ENCODE data around the gene SLC26A1. TPM values are rescaled to one million over a fixed set of nuclear protein-coding genes. Genes with fewer than 3 reads are reported as not detected.

SLC26A1 gene
- total RNA-seq, 1 experiment from 2014 or later = 0.22 TPM

DNA sequence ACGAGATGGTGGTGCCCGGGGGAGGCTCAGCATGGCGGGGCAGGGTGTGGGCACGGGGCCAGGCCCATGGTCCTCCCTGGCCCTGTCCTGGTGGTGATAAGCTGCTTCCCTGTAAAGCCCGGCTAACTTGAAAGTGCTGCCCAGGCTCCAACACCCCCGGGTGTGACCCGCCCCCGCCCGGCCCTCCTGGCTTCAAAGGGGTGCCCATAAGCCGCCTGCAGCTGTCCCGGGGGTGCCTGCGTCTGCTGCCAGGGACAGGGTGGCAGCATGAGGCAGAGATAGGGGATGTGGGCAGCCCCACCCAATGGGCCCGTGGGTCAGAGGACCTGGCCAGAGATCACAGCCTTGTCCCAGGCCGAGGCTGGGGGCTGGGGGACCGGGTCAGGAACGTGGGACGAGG is 36.3 kb upstream of the SLC26A1 start:
- ChIA-PET RAD21 (ENCODE audit: low non-redundant PET in 1 of 2, low total read pairs in 2 of 2, uncharacterized antibody in 2 of 2, unreplicated experiment in 2 of 2) (no interaction called here), POLR2A (no interaction called here), CTCF (no interaction called here)
- ATAC-seq (no peak; the same call in 1 of the 2 replicates), DNase-seq (ENCODE audit: low read depth, low spot score) (no peak)
- Histone ChIP-seq H3K27me3 (ENCODE audit: insufficient read depth, low read length) (no peaks in the 10 kb centered on the region), H3K4me2 (ENCODE audit: low read length) (no peak overlapping the region), H3K4me3 (replicated peaks in 1 of 2; ENCODE audit: low read depth in 1 of 2, low read length in 2 of 2) (no peak overlapping the region), H3K9me3 (ENCODE audit: control insufficient read depth in 1 of 2, insufficient read depth in 1 of 2, low read depth in 1 of 2, low read length in 2 of 2) (no peaks in the 10 kb centered on the region), H3K36me3 (ENCODE audit: control insufficient read depth in 1 of 2, insufficient read depth in 2 of 2, low read length in 2 of 2) (peaks cover 8 to 11% of the 10 kb centered on the region in 2 experiments; a peak in 3 of 4 replicates), H2AFZ (ENCODE audit: low read depth, low read length, poor library complexity, severe bottlenecking) (no peak overlapping the region), H3K27ac (ENCODE audit: low read depth, low read length) (no peak overlapping the region), H4K20me1 (ENCODE audit: insufficient read depth) (no peaks in the 10 kb centered on the region), H3K79me2 (ENCODE audit: insufficient read depth, low read length) (no peaks in the 10 kb centered on the region), H3K9ac (ENCODE audit: low read length) (no peak overlapping the region; the same call in 1 of the 2 replicates), H3K9me2 (ENCODE audit: insufficient read depth) (no peaks in the 10 kb centered on the region), H3K4me1 (ENCODE audit: control insufficient read depth in 1 of 2, insufficient read depth in 2 of 2, low read length in 2 of 2) (peaks cover 14 to 34% of the 10 kb centered on the region in 2 experiments; a peak in 3 of 4 replicates)
- intact Hi-C loops (cut with micrococcal nuclease) = no loop called here
- BruUV-seq (replicated peaks) = no TSS peak
- TF ChIP-seq CEBPB (IDR thresholded peaks at IDR 0.05; ENCODE audit: low read depth) (no peak), CBX3 (IDR thresholded peaks at IDR 0.05; ENCODE audit: low read depth) (no peak), SP1 (IDR thresholded peaks at IDR 0.05; ENCODE audit: low read depth) (no peak)

DNA sequence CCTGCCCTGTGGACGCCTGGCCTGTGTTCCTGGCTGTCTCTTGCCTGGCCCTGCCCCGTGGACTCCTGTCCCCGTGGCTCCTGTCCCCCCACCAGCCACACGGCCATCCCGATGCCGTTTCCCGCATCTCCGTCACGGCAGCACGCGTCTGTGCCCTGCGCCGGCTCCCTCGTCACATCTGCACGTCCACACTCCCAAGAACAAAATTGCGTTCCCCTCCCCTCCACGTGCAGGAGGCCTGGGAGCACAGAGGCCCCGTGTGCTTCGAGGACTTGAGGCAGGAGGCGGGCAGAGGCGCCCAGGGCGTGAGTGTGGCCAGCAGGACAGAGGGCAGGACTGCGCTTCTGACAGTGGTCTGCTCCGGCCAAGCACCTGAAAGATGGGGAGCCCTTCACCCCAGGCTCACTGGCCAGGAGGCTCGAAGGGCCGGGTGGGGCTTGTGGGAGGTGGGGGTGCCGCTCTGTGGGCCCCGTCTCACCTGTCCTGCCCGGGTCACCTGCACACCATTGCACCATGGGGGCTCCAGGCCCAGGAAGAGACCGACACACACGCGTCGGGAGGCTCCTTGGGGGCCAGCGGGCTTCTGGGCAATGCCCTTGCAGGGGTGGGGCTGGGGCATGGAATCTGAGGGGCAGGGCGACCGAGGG is 35.5 kb upstream of the SLC26A1 start:
- H3K36me3 ChIP-seq (ENCODE audit: control insufficient read depth in 1 of 2, insufficient read depth in 2 of 2, low read length in 2 of 2) = peaks cover 8 to 11% of the 10 kb centered on the region in 2 experiments; a peak in 3 of 4 replicates
- ChIA-PET POLR2A (no interaction called here), CTCF (no interaction called here), RAD21 (ENCODE audit: low non-redundant PET in 1 of 2, low total read pairs in 2 of 2, uncharacterized antibody in 2 of 2, unreplicated experiment in 2 of 2) (no interaction called here)
- H3K4me3 ChIP-seq (replicated peaks in 1 of 2; ENCODE audit: low read depth in 1 of 2, low read length in 2 of 2) = no peak overlapping the region
- H3K27ac ChIP-seq (ENCODE audit: low read depth, low read length) = no peak overlapping the region
- no peaks in the 10 kb centered on the region for H3K9me2 ChIP-seq (ENCODE audit: insufficient read depth)
- intact Hi-C loops (cut with micrococcal nuclease) = no loop called here
- H3K27me3 ChIP-seq (ENCODE audit: insufficient read depth, low read length) = no peaks in the 10 kb centered on the region
- H2AFZ ChIP-seq (ENCODE audit: low read depth, low read length, poor library complexity, severe bottlenecking) = no peak overlapping the region
- TF ChIP-seq, protein P1, sequence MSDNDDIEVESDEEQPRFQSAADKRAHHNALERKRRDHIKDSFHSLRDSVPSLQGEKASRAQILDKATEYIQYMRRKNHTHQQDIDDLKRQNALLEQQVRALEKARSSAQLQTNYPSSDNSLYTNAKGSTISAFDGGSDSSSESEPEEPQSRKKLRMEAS (IDR thresholded peaks at IDR 0.05) = no peak
- TF ChIP-seq ZFX (IDR thresholded peaks at IDR 0.05) (no peak), EZH2 (IDR thresholded peaks at IDR 0.05) (no peak), RAD21 (IDR thresholded peaks at IDR 0.05; ENCODE audit: low read depth) (no peak), POLR2AphosphoS5 (IDR thresholded peaks at IDR 0.05; ENCODE audit: low read depth, low read length) (no peak), ELF1 (IDR thresholded peaks at IDR 0.05; ENCODE audit: borderline replicate concordance, low read depth) (no peak), FOSL1 (IDR thresholded peaks at IDR 0.05; ENCODE audit: low read depth) (no peak), SRF (IDR thresholded peaks at IDR 0.05; ENCODE audit: low read depth) (no peak), CEBPB (IDR thresholded peaks at IDR 0.05; ENCODE audit: low read depth) (no peak), SIN3A (IDR thresholded peaks at IDR 0.05; ENCODE audit: low read depth) (no peak), POLR2A (IDR thresholded peaks at IDR 0.05; ENCODE audit: borderline replicate concordance, extremely low read depth, insufficient read depth, insufficient read length) (no peak)
- TF ChIP-seq, protein P2, sequence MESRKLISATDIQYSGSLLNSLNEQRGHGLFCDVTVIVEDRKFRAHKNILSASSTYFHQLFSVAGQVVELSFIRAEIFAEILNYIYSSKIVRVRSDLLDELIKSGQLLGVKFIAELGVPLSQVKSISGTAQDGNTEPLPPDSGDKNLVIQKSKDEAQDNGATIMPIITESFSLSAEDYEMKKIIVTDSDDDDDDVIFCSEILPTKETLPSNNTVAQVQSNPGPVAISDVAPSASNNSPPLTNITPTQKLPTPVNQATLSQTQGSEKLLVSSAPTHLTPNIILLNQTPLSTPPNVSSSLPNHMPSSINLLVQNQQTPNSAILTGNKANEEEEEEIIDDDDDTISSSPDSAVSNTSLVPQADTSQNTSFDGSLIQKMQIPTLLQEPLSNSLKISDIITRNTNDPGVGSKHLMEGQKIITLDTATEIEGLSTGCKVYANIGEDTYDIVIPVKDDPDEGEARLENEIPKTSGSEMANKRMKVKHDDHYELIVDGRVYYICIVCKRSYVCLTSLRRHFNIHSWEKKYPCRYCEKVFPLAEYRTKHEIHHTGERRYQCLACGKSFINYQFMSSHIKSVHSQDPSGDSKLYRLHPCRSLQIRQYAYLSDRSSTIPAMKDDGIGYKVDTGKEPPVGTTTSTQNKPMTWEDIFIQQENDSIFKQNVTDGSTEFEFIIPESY (IDR thresholded peaks at IDR 0.05; ENCODE audit: extremely low read depth, insufficient replicate concordance, low read length) = no peak
- H3K9ac ChIP-seq (ENCODE audit: low read length) = no peak overlapping the region
- no peaks in the 10 kb centered on the region for H3K9me3 ChIP-seq (ENCODE audit: control insufficient read depth in 1 of 2, insufficient read depth in 1 of 2, low read depth in 1 of 2, low read length in 2 of 2)
- ATAC-seq (no peak), DNase-seq (ENCODE audit: low read depth, low spot score) (no peak)
- H3K4me2 ChIP-seq (ENCODE audit: low read length) = no peak overlapping the region
- peaks cover 14 to 34% of the 10 kb centered on the region in 2 experiments; a peak in 3 of 4 replicates for H3K4me1 ChIP-seq (ENCODE audit: control insufficient read depth in 1 of 2, insufficient read depth in 2 of 2, low read length in 2 of 2)
- BruUV-seq (replicated peaks) = no TSS peak
- H4K20me1 ChIP-seq (ENCODE audit: insufficient read depth) = no peaks in the 10 kb centered on the region
- H3K79me2 ChIP-seq (ENCODE audit: insufficient read depth, low read length) = no peaks in the 10 kb centered on the region
